ENCODE results near the gene LETM1.

- TF ChIP-seq EZH2 (IDR thresholded peaks at IDR 0.05; ENCODE audit: low read length, missing control alignments): no peak
- TF ChIP-seq, protein P1, sequence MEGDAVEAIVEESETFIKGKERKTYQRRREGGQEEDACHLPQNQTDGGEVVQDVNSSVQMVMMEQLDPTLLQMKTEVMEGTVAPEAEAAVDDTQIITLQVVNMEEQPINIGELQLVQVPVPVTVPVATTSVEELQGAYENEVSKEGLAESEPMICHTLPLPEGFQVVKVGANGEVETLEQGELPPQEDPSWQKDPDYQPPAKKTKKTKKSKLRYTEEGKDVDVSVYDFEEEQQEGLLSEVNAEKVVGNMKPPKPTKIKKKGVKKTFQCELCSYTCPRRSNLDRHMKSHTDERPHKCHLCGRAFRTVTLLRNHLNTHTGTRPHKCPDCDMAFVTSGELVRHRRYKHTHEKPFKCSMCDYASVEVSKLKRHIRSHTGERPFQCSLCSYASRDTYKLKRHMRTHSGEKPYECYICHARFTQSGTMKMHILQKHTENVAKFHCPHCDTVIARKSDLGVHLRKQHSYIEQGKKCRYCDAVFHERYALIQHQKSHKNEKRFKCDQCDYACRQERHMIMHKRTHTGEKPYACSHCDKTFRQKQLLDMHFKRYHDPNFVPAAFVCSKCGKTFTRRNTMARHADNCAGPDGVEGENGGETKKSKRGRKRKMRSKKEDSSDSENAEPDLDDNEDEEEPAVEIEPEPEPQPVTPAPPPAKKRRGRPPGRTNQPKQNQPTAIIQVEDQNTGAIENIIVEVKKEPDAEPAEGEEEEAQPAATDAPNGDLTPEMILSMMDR (conservative IDR thresholded peaks at IDR 0.05 in 1 of 2, IDR thresholded peaks at IDR 0.05 in 1 of 2; ENCODE audit: low read depth in 1 of 2, low read length in 2 of 2): no peak
Observed at GRCh38 chr4:1785592-1785991, 70.4 kb downstream of the LETM1 start.

All from fibroblast of lung (primary cell).